Mammary epithelial cell (primary cell): Measurements from ENCODE around the gene ZFP36L1.

ENCODE experiments used
- EZH2 ChIP-seq: IDR thresholded peaks from 2 replicates; pipeline ENCODE4 v1.6.1; 2012; ENCODE audit warnings: low read length, inconsistent platforms, borderline replicate concordance
- TF ChIP-seq, protein P1 (sequence below), 2 donors: IDR thresholded peaks in 1 of 2; conservative IDR thresholded peaks in 1 of 2; 2 replicates each; pipeline ENCODE4 v1.5.1; 2011 to 2012; ENCODE audit warnings: inconsistent platforms in 2 of 2, low read length in 2 of 2, mild to moderate bottlenecking in 2 of 2, control low read depth in 1 of 2, low read depth in 1 of 2; ENCODE audit not compliant: insufficient read depth in 1 of 2; ENCODE audit errors: extremely low read depth in 1 of 2

GRCh38 chr14:68770051-68770450 is 22.8 kb downstream of the ZFP36L1 start:
- TF ChIP-seq, protein P1, sequence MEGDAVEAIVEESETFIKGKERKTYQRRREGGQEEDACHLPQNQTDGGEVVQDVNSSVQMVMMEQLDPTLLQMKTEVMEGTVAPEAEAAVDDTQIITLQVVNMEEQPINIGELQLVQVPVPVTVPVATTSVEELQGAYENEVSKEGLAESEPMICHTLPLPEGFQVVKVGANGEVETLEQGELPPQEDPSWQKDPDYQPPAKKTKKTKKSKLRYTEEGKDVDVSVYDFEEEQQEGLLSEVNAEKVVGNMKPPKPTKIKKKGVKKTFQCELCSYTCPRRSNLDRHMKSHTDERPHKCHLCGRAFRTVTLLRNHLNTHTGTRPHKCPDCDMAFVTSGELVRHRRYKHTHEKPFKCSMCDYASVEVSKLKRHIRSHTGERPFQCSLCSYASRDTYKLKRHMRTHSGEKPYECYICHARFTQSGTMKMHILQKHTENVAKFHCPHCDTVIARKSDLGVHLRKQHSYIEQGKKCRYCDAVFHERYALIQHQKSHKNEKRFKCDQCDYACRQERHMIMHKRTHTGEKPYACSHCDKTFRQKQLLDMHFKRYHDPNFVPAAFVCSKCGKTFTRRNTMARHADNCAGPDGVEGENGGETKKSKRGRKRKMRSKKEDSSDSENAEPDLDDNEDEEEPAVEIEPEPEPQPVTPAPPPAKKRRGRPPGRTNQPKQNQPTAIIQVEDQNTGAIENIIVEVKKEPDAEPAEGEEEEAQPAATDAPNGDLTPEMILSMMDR (conservative IDR thresholded peaks at IDR 0.05 in 1 of 2, IDR thresholded peaks at IDR 0.05 in 1 of 2; ENCODE audit: extremely low read depth in 1 of 2, insufficient read depth in 1 of 2, low read depth in 1 of 2, low read length in 2 of 2) = no peak
- TF ChIP-seq EZH2 = no peak
